Astrocyte of the hippocampus (primary cell): ENCODE data around the gene CEND1.

ENCODE experiments used
- DNase-seq: peaks from one replicate; pipeline ENCODE4 v3.0.0; 2011; ENCODE audit warnings: low read depth, low spot score

Gene CEND1

GRCh38 chr11:789943-790342, at the start of gene CEND1:
TSS of gene CEND1 (minus strand) at chr11:790090. CDS start at chr11:788576, 1,514 bp downstream.
- DNase-seq = peak; percentile 85

- no peak for DNase-seq
These were observed 49.4 kb upstream of the CEND1 start for GRCh38 chr11:839280-839623.

DNA sequence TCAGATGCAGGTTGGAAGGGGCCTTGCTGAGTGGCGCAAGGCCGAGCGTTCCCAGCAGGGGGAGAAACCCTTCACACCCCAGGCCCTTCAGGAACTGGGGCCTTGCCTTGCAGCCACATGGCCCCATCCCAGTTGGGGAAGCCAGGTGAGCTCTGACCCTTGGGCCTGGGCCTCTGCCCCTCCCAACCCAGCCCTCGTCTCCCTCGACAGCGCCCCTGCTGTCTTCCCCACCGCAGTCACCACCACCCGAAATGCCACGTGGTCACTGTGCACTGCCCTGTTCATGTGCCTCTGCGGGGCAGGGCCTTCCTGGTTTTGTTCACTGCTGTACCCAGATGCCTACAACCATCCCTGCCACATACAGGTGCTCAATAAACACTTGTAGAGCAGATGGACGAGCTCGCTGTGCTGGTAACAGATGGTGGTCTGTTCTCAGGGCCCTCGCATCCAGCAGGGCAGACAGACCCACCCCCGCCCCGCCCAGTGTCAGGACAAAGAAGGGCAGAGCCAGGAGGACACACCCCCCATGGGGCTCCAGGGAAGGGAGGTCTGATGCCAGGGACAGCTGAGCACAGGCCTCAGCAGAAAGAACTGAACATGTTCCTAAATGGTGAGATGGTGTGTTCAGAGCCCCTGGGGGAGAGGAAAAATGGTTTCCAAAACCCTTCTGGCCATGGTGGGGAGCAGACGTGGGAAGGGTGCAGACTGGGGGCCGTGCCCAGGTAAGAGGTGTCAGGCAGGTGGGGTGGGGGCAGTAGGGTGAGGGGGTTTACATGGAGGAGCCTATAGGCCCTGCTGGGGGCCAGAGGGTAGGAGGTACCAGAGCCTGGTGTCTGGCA, 48.8 kb upstream of the CEND1 start:
- DNase-seq = peak; percentile 41

DNA sequence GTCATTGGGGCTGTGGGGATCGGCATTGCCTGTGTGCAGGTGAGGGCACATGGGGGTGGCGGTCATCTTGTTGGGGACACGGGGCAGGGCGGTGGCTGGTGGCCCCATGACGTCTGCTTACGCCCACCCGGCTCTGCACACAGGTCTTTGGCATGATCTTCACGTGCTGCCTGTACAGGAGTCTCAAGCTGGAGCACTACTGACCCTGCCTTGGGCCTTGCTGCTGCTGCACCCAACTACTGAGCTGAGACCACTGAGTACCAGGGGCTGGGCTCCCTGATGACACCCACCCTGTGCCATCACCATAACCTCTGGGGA, 48.1 kb upstream of the CEND1 start:
- no peak for DNase-seq

- no peak for DNase-seq
These were observed 47.5 kb upstream of the CEND1 start for GRCh38 chr11:837189-837989.

DNA sequence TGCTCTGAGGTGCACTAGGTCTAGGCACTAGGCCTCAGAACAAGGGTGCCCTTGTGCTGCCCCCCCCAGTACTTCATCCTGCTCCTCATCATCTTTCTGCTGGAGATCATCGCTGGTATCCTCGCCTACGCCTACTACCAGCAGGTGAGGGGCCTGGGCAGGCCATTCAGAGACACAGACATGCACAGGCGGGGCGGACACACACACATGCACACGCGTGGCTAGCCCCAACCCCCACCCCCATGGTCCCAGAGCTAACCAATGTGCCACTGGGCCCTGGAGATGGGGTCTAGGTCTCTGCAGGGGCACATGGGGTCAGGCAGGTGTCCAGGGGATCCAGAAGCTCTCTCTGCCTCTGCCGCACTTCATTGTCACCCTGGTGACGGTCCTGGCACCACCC, 46.8 kb upstream of the CEND1 start:
- no peak for DNase-seq

- no peak for DNase-seq
These were observed 46.4 kb upstream of the CEND1 start for GRCh38 chr11:836274-836673.

- peak; percentile 95 for DNase-seq
These were observed 44.8 kb upstream of the CEND1 start for GRCh38 chr11:834371-835316.

- DNase-seq = peak; percentile 40
These were observed 44.0 kb upstream of the CEND1 start for GRCh38 chr11:833849-834311.

GRCh38 chr11:833114-833791, 43.4 kb upstream of the CEND1 start:
- peak; percentile 78 for DNase-seq

DNA sequence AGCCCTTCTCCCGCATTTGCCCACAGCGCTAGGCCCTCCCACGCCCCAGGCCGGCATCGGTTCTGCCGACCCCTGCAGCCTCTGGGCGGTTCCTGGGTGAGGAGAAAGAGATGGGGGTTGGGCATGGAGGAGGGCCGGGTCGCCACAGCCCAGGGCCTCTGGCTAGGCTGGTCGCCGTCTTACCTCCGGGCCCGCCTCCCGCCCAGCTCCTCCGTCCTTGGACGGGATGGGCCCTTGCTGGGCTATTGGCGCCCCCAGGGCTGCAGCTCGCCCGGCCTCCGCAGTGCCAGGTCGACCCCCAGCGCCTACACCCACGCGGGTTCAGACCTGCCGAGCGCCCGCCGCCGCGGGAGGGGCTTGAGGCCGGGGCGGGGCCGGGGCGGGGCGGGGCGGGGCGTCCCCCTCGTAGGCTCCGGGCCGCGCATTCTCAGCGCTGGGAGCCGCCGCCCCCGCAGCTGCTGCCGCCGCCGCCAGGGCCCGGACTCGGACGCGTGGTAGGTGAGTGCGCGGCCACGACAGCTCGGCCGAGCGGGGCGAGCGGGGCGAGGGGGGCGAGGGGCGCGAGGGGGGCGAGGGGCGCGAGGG, 42.7 kb upstream of the CEND1 start, which contains the start of gene CD151:
TSS of gene CD151 (plus strand) at position 424 of the 585 bp plus-strand sequence. CDS start 3,118 bp downstream, outside the sequence.
- DNase-seq = peak; percentile 86

GRCh38 chr11:831961-832528, 42.2 kb upstream of the CEND1 start:
- no peak for DNase-seq

- peak; percentile 83 for DNase-seq
These were observed 41.4 kb upstream of the CEND1 start for GRCh38 chr11:831118-831864.

DNA sequence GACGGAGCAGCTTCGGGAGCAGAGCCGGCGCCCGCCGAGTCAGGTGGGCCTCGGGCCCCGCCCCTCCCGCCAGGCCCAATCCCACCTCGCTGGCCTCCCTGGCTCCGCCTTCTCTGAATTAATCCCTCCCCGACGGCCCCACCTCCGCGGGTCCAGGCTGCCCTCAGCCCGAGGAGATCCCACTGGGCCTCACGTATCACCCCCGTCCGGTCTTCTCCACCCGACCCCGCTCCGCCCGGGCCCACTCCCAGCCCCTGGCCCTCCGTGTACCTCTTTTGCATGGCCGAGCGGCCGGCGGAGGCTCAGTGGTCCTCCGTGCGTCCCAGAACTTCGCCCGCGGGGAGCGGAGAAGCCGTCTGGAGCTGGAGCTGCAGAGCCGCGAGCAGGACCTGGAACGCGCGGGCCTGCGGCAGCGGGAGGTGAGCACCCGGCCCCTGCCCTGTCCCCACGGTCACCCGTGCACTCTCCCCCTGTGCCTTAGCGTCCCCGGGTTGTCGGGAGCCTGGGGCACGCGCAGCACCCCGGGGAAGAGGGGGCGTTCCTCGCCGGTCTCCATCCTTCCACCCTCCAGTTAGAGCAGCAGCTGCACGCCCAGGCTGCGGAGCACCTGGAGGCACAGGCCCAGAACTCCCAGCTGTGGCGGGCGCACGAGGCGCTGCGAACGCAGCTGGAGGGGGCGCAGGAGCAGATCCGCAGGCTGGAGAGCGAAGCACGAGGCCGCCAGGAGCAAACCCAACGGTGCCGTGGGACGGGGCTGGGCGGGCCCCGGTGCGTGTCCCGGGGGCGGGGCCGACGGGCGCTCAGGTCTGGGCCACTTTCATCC, 40.6 kb upstream of the CEND1 start:
- peak; percentile 91 for DNase-seq

DNA sequence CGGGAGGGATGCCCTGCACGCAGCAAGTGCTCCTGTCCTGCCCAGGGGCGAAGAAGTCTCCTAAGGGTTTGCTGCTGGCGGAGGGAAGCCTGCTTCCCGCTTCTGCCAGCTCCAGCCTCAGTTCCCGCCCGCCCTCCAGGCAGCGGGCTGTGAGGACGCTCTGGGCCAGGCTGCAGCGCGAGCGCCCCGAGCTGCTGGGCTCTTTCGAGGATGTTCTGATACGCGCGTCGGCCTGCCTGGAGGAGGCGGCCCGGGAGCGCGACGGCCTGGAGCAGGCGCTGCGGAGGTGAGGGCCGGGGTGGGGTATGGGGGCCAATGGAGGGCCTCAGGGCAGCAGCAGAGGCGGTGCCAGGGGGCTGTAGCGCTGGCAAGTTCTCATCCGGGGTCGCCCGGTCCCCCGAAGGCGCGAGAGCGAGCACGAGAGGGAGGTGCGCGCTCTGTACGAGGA, 40.0 kb upstream of the CEND1 start:
- no peak for DNase-seq

GRCh38 chr11:829176-829846, 39.4 kb upstream of the CEND1 start:
- DNase-seq = peak; percentile 76

- DNase-seq = peak; percentile 28
These were observed 38.8 kb upstream of the CEND1 start for GRCh38 chr11:828506-829175.

DNA sequence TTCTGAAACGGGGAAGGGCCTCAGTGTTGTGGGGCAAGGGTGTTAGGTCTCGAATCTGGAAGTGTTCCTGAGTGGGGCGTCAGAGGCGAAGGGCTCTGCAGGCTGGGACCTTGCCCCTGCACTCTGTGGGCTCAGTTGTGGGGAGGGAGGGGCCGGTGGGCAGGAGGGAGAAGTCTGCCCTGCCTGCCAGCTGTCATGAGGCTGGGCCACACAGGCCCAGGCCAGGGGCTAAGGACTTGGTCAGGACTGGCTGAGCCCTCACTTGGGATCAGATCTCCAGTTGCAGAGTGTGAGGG, 38.0 kb upstream of the CEND1 start, which contains the start of gene CRACR2B:
TSS of gene CRACR2B (plus strand) at position 23 of the 296 bp plus-strand sequence. CDS start 689 bp downstream, outside the sequence.
- DNase-seq = no peak
